Right hindlimb (tissue), 1 donor: ENCODE results near the gene TROAP.
"Not testable (repeated sequence)": the region's sequence is repeated elsewhere in the genome, so short reads cannot be mapped to it uniquely, and the experiment has no call there.

Source experiments
- DNase-seq: peaks from one replicate; pipeline ENCODE4 v3.0.0-alpha.2; 2018

The TROAP gene

DNA sequence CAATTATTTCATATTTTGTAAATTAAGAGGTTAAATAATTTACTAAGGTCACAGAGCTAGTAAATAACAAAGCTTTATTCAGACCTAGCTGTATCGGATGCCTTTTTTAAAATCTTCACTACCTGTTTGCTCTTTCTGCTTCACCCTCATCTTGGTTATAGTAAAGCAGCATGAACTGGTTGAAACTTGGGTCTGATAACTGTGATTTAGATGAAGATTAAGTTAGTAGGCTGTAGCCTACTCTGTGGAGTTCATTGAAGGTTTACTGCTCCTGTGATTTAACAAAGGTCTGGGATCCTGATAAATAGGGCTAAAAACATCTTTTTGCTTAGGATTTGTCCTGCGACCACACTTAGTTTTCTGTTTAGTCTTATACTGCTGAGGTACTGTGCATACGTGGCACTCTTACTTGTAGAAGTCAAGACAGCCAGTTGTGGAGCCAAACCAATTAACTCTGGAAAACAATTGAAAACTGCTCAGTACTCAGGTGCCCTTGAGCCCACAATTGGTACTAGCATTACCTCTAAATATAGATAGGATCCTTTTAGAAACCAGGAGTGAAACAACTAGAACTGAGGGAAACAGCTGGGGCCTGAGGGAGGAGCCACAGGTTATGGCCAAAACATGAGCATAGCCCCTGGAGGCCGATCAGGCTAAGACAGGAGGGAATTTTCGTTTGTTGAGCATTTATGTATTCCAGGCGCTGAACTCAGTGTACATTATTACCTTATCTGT lies 46.5 kb downstream of the TROAP start:
- peak; percentile 55 for DNase-seq

GRCh38 chr12:49370539-49370938 lies 47.5 kb downstream of the TROAP start:
- no peak for DNase-seq

- no peak for DNase-seq
These were observed 52.4 kb downstream of the TROAP start for GRCh38 chr12:49375406-49375805.

GRCh38 chr12:49377386-49377785 lies 54.3 kb downstream of the TROAP start:
- no peak for DNase-seq

- DNase-seq: not testable (repeated sequence)
These were observed 57.1 kb downstream of the TROAP start for GRCh38 chr12:49380184-49380583.
